Caco-2 (cell line): Measurements from ENCODE around the gene HDAC4. TPM values are rescaled to one million over a fixed set of nuclear protein-coding genes. Genes with fewer than 3 reads are reported as not detected.

Experiments
- BruUV-seq: library from RNA; stranded (reverse); fragments of 400-500 nt; replicated peaks from 2 replicates; lab custom pipeline; 2021; lab: Mats Ljungman, UMichigan
- CTCF ChIA-PET: fragments of 300-600 bp; sonication (Branson Sonifier 250); formaldehyde crosslinking; loops from one replicate; lab custom pipeline; 2022; ENCODE audit warnings: antibody characterized with exemption; lab: Charles Lee
- POLR2A ChIA-PET: fragments of 300-600 bp; sonication (Branson Sonifier 250); formaldehyde crosslinking; loops from one replicate; lab custom pipeline; 2022; ENCODE audit warnings: antibody characterized with exemption; lab: Charles Lee
- DNase-seq, 2 experiments: peaks; one replicate each; pipeline versions ENCODE4 v3.0.0 to v3.0.0-alpha.2; 2020 to 2022
- H3K27me3 ChIP-seq: replicated peaks from 2 replicates; pipeline ENCODE4 v1.6.0; 2011; ENCODE audit warnings: low read length; ENCODE audit not compliant: control insufficient read depth, insufficient read depth
- H3K36me3 ChIP-seq: 2 replicates; pipeline ENCODE4 v1.5.1; 2011; ENCODE audit warnings: low read length; ENCODE audit not compliant: control insufficient read depth, insufficient read depth
- H3K4me1 ChIP-seq: fragments of 250-450 bp; sonication (Bioruptor Pico); 2 replicates; pipeline ENCODE4 v1.5.1; 2020; ENCODE audit warnings: mild to moderate bottlenecking
- H3K4me3 ChIP-seq: 2 replicates; pipeline ENCODE4 v1.5.1; 2011; ENCODE audit warnings: low read depth, mild to moderate bottlenecking, control low read depth, low read length
- H3K9me3 ChIP-seq: fragments of 250-450 bp; sonication (Bioruptor Pico); 2 replicates; pipeline ENCODE4 v1.5.1; 2020; ENCODE audit warnings: mild to moderate bottlenecking, moderate library complexity
- H3K27ac Mint-ChIP-seq: one replicate; pipeline ENCODE4 v1.8.0; 2022; ENCODE audit warnings: mixed read lengths; ENCODE audit not compliant: unreplicated experiment
- H3K27me3 Mint-ChIP-seq: one replicate; pipeline ENCODE4 v1.8.0; 2022; ENCODE audit warnings: mixed read lengths; ENCODE audit not compliant: insufficient read depth, unreplicated experiment
- H3K36me3 Mint-ChIP-seq: one replicate; pipeline ENCODE4 v1.8.0; 2022; ENCODE audit warnings: mild to moderate bottlenecking, mixed read lengths; ENCODE audit not compliant: insufficient read depth, unreplicated experiment
- H3K4me1 Mint-ChIP-seq: one replicate; pipeline ENCODE4 v1.8.0; 2022; ENCODE audit warnings: low read depth, mixed read lengths; ENCODE audit not compliant: unreplicated experiment
- H3K4me3 Mint-ChIP-seq: one replicate; pipeline ENCODE4 v1.8.0; 2022; ENCODE audit warnings: mild to moderate bottlenecking, moderate library complexity, mixed read lengths; ENCODE audit not compliant: unreplicated experiment
- H3K9me3 Mint-ChIP-seq: one replicate; pipeline ENCODE4 v1.8.0; 2022; ENCODE audit warnings: mixed read lengths; ENCODE audit not compliant: unreplicated experiment
- CTCF ChIP-seq, 2 experiments: fragments of 200-600 bp in 1 of 2; IDR thresholded peaks; 1 replicate in 1 of 2; 2 replicates in 1 of 2; pipeline versions ENCODE4 v1.5.1 to v1.8.0; 2011 to 2022; ENCODE audit warnings: antibody characterized with exemption in 1 of 2, control low read depth in 1 of 2, inconsistent platforms in 1 of 2, low read depth in 1 of 2, low read length in 1 of 2, mild to moderate bottlenecking in 1 of 2, moderate library complexity in 1 of 2; ENCODE audit not compliant: insufficient read depth in 1 of 2, severe bottlenecking in 1 of 2, unreplicated experiment in 1 of 2
- intact Hi-C: fragments of 100-400 bp; cut with micrococcal nuclease; formaldehyde crosslinking; loops from one replicate; pipeline ENCODE4 v1.10.0; 2022; ENCODE audit not compliant: unreplicated experiment
- total RNA-seq: library from RNA; stranded (reverse); gene quantifications from 2 replicates; pipeline ENCODE4 v1.2.3, GENCODE V29; 2022

The HDAC4 gene
- total RNA-seq, 1 experiment from 2014 or later = 15.5 TPM

GRCh38 chr2:239199041-239199768 lies 201.6 kb downstream of the HDAC4 start:
- ChIA-PET POLR2A (no interaction called here), CTCF (no interaction called here)
- no peaks in the 10 kb centered on the region for H3K4me1 Mint-ChIP-seq
- H3K36me3 Mint-ChIP-seq = no peaks in the 10 kb centered on the region
- no peaks in the 10 kb centered on the region for H3K36me3 ChIP-seq
- no peaks in the 10 kb centered on the region for H3K4me1 ChIP-seq
- no peaks in the 10 kb centered on the region for H3K27me3 Mint-ChIP-seq
- intact Hi-C loops = no loop called here
- H3K4me3 ChIP-seq = no peak overlapping the region
- no peaks in the 10 kb centered on the region for H3K27me3 ChIP-seq
- H3K9me3 Mint-ChIP-seq = no peaks in the 10 kb centered on the region
- H3K9me3 ChIP-seq = no peaks in the 10 kb centered on the region
- TF ChIP-seq CTCF (IDR thresholded peaks at IDR 0.05; ENCODE audit: insufficient read depth in 1 of 2, low read depth in 1 of 2, low read length in 1 of 2, severe bottlenecking in 1 of 2, unreplicated experiment in 1 of 2) = no peak
- H3K4me3 Mint-ChIP-seq = no peak overlapping the region
- BruUV-seq = no TSS peak
- no peak overlapping the region for H3K27ac Mint-ChIP-seq
- DNase-seq = no peak

- no peak overlapping the region for H3K4me3 Mint-ChIP-seq
- no peaks in the 10 kb centered on the region for H3K36me3 Mint-ChIP-seq
- BruUV-seq = no TSS peak
- intact Hi-C loops = no loop called here
- no peak overlapping the region for H3K27ac Mint-ChIP-seq
- no peak for DNase-seq
- Histone ChIP-seq H3K27me3 (no peaks in the 10 kb centered on the region), H3K4me3 (no peak overlapping the region), H3K4me1 (no peaks in the 10 kb centered on the region), H3K36me3 (no peaks in the 10 kb centered on the region), H3K9me3 (no peaks in the 10 kb centered on the region)
- ChIA-PET POLR2A (no interaction called here), CTCF (no interaction called here)
- H3K9me3 Mint-ChIP-seq = no peaks in the 10 kb centered on the region
- no peaks in the 10 kb centered on the region for H3K27me3 Mint-ChIP-seq
- no peaks in the 10 kb centered on the region for H3K4me1 Mint-ChIP-seq
- TF ChIP-seq CTCF (IDR thresholded peaks at IDR 0.05; ENCODE audit: insufficient read depth in 1 of 2, low read depth in 1 of 2, low read length in 1 of 2, severe bottlenecking in 1 of 2, unreplicated experiment in 1 of 2) = no peak
Observed at GRCh38 chr2:239198221-239198620, 202.6 kb downstream of the HDAC4 start.

- no peaks in the 10 kb centered on the region for H3K4me1 ChIP-seq
- H3K27me3 Mint-ChIP-seq = no peaks in the 10 kb centered on the region
- no TSS peak for BruUV-seq
- no peaks in the 10 kb centered on the region for H3K9me3 ChIP-seq
- H3K27me3 ChIP-seq = no peaks in the 10 kb centered on the region
- ChIA-PET CTCF (no interaction called here), POLR2A (no interaction called here)
- no peak for TF ChIP-seq CTCF (IDR thresholded peaks at IDR 0.05; ENCODE audit: insufficient read depth in 1 of 2, low read depth in 1 of 2, low read length in 1 of 2, severe bottlenecking in 1 of 2, unreplicated experiment in 1 of 2)
- H3K4me1 Mint-ChIP-seq = no peaks in the 10 kb centered on the region
- no peak for DNase-seq
- H3K36me3 ChIP-seq = no peaks in the 10 kb centered on the region
- intact Hi-C loops = no loop called here
- no peak overlapping the region for H3K4me3 ChIP-seq
- no peaks in the 10 kb centered on the region for H3K36me3 Mint-ChIP-seq
- no peaks in the 10 kb centered on the region for H3K9me3 Mint-ChIP-seq
- no peak overlapping the region for H3K4me3 Mint-ChIP-seq
- H3K27ac Mint-ChIP-seq = no peak overlapping the region
Observed at GRCh38 chr2:239197146-239197545, 203.7 kb downstream of the HDAC4 start.
